Measurements from ENCODE around the gene GALNT10. TPM values are rescaled to one million over a fixed set of nuclear protein-coding genes. Genes with fewer than 3 reads are reported as not detected.

GALNT10 gene, protein sequence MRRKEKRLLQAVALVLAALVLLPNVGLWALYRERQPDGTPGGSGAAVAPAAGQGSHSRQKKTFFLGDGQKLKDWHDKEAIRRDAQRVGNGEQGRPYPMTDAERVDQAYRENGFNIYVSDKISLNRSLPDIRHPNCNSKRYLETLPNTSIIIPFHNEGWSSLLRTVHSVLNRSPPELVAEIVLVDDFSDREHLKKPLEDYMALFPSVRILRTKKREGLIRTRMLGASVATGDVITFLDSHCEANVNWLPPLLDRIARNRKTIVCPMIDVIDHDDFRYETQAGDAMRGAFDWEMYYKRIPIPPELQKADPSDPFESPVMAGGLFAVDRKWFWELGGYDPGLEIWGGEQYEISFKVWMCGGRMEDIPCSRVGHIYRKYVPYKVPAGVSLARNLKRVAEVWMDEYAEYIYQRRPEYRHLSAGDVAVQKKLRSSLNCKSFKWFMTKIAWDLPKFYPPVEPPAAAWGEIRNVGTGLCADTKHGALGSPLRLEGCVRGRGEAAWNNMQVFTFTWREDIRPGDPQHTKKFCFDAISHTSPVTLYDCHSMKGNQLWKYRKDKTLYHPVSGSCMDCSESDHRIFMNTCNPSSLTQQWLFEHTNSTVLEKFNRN
- 12.7 TPM for polyA plus RNA-seq (2013, experiment 1 of 2)
- 11.1 TPM for polyA plus RNA-seq (2013, experiment 2 of 2)

DNA sequence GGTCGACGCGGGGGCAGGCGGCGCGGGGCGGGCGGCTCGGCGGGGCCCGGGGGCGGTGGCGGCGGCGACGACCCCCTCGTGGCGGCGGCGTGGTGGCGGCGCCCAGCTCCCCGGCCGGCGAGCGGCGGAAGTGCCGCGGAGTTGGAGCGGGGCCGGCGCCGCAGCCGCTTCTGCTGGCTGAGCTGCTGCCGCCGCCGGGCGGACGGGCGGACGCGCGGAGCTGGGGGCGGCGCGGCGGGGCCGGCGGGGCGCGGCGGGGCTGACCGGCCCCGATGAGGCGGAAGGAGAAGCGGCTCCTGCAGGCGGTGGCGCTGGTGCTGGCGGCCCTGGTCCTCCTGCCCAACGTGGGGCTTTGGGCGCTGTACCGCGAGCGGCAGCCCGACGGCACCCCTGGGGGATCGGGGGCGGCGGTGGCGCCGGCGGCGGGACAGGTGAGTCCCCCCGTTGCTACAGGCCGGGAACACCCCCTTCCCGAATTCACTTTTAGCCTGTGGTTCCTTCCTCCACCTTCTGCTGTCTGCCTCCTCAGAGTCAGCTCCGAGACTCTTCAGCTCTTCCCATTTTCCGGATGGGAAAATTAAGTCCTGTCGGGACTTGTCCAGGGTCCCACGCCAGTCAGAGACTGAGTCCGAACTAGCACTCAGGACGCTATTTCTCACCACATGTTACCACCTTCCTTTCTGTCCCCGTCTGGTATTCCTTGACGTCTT lies at the start of gene GALNT10:
Gene GALNT10, plus strand, starts transcription at position 139 of the 710 bp plus-strand sequence. Its CDS starts 134 bp downstream, at position 273.
- H2BK5ac ChIP-seq (ENCODE audit: low read length): no peak within 1 kb of the TSS
- H3K4me3 ChIP-seq (ENCODE audit: low read length in 2 of 2): peak within 1 kb of the TSS; percentile 75 to 87
- peak within 1 kb of the TSS; percentile 29 for H3K23ac ChIP-seq (ENCODE audit: low read depth, low read length, poor library complexity)
- no peak within 1 kb of the TSS for H3K27ac ChIP-seq (replicated peaks; ENCODE audit: low read length)
- H3K4ac ChIP-seq (ENCODE audit: low read length): no peak within 1 kb of the TSS
- peak within 1 kb of the TSS; percentile 88 for H3K4me2 ChIP-seq (ENCODE audit: insufficient read depth, low read length, poor library complexity, severe bottlenecking)
- no peak within 1 kb of the TSS for H3K14ac ChIP-seq (ENCODE audit: low read length)
- H3K36me3 ChIP-seq (replicated peaks in 1 of 2; ENCODE audit: control insufficient read depth in 2 of 2, insufficient read depth in 2 of 2, low read length in 2 of 2): peaks cover 0 to 15% of the 10 kb centered on the region in 2 donors
- peak within 1 kb of the TSS; percentile 87 for H3K9ac ChIP-seq (ENCODE audit: low read depth, low read length, poor library complexity)
- peak; percentile 54 for DNase-seq (ENCODE audit: low spot score)
- no peak within 1 kb of the TSS for H4K8ac ChIP-seq (ENCODE audit: low read depth, low read length)
- no peak within 1 kb of the TSS for H4K91ac ChIP-seq (ENCODE audit: low read depth, low read length, poor library complexity)
- peaks cover 0 to 19% (median 4%) of the 10 kb centered on the region in 3 experiments for H3K27me3 ChIP-seq (ENCODE audit: control insufficient read depth in 3 of 3, insufficient read depth in 3 of 3, low read depth in 1 of 3, low read length in 3 of 3)
- no peak within 1 kb of the TSS for H2AK5ac ChIP-seq (ENCODE audit: low read depth, low read length)
- no peaks in the 10 kb centered on the region for H3K79me1 ChIP-seq (ENCODE audit: low read depth, low read length)
- peaks cover 14 to 25% of the 10 kb centered on the region in 2 donors for H3K4me1 ChIP-seq (ENCODE audit: control insufficient read depth in 2 of 2, insufficient read depth in 1 of 2, low read depth in 1 of 2, low read length in 2 of 2)
- peak within 1 kb of the TSS; percentile 99 for H2AFZ ChIP-seq (ENCODE audit: low read length)
- H2BK120ac ChIP-seq (ENCODE audit: low read depth, low read length): peak within 1 kb of the TSS; percentile 49
- peak within 1 kb of the TSS; percentile 27 for H2BK15ac ChIP-seq (ENCODE audit: low read length)
- H2BK12ac ChIP-seq (ENCODE audit: low read length): no peak within 1 kb of the TSS
- WGBS, 2 donors (ENCODE audit: extremely low coverage in 2 of 2, insufficient read length in 2 of 2, insufficient replicate concordance in 1 of 2): no CpG with 5 or more reads among the region's 84 CpGs
- H3K18ac ChIP-seq (ENCODE audit: low read length): peak within 1 kb of the TSS; percentile 86
- peaks cover 0 to 2% of the 10 kb centered on the region in 2 donors for H3K9me3 ChIP-seq (replicated peaks in 1 of 2; ENCODE audit: control insufficient read depth in 2 of 2, insufficient read depth in 1 of 2, low read depth in 1 of 2, low read length in 2 of 2)

GRCh38 chr5:154141745-154142221 lies 48.8 kb upstream of the GALNT10 start:
- Histone ChIP-seq H3K27ac (replicated peaks; ENCODE audit: low read length) (no peak overlapping the region), H3K27me3 (ENCODE audit: control insufficient read depth in 3 of 3, insufficient read depth in 3 of 3, low read depth in 1 of 3, low read length in 3 of 3) (no peaks in the 10 kb centered on the region)

GRCh38 chr5:154143211-154143641 lies 47.3 kb upstream of the GALNT10 start:
- H3K4ac ChIP-seq (ENCODE audit: low read length): no peak overlapping the region
- H3K14ac ChIP-seq (ENCODE audit: low read length): no peak overlapping the region
- no peak overlapping the region for H2BK5ac ChIP-seq (ENCODE audit: low read length)
- H3K4me2 ChIP-seq (ENCODE audit: insufficient read depth, low read length, poor library complexity, severe bottlenecking): no peak overlapping the region
- no CpG with 5 or more reads among the region's 6 CpGs for WGBS, 2 donors (ENCODE audit: extremely low coverage in 2 of 2, insufficient read length in 2 of 2, insufficient replicate concordance in 1 of 2)
- H3K23ac ChIP-seq (ENCODE audit: low read depth, low read length, poor library complexity): no peak overlapping the region
- H2BK15ac ChIP-seq (ENCODE audit: low read length): no peak overlapping the region
- H3K36me3 ChIP-seq (replicated peaks in 1 of 2; ENCODE audit: control insufficient read depth in 2 of 2, insufficient read depth in 2 of 2, low read length in 2 of 2): no peaks in the 10 kb centered on the region
- DNase-seq (ENCODE audit: low spot score): no peak
- no peak overlapping the region for H3K18ac ChIP-seq (ENCODE audit: low read length)
- H3K9me3 ChIP-seq (replicated peaks in 1 of 2; ENCODE audit: control insufficient read depth in 2 of 2, insufficient read depth in 1 of 2, low read depth in 1 of 2, low read length in 2 of 2): no peaks in the 10 kb centered on the region
- no peak overlapping the region for H4K8ac ChIP-seq (ENCODE audit: low read depth, low read length)
- H4K91ac ChIP-seq (ENCODE audit: low read depth, low read length, poor library complexity): no peak overlapping the region
- no peaks in the 10 kb centered on the region for H3K79me1 ChIP-seq (ENCODE audit: low read depth, low read length)
- H3K9ac ChIP-seq (ENCODE audit: low read depth, low read length, poor library complexity): no peak overlapping the region
- no peak overlapping the region for H2AFZ ChIP-seq (ENCODE audit: low read length)
- no peak overlapping the region for H2BK120ac ChIP-seq (ENCODE audit: low read depth, low read length)
- no peak overlapping the region for H3K4me3 ChIP-seq (ENCODE audit: low read length in 2 of 2)
- no peak overlapping the region for H3K27ac ChIP-seq (replicated peaks; ENCODE audit: low read length)
- peaks cover 0 to 5% of the 10 kb centered on the region in 2 donors for H3K4me1 ChIP-seq (ENCODE audit: control insufficient read depth in 2 of 2, insufficient read depth in 1 of 2, low read depth in 1 of 2, low read length in 2 of 2)
- no peak overlapping the region for H2AK5ac ChIP-seq (ENCODE audit: low read depth, low read length)
- H2BK12ac ChIP-seq (ENCODE audit: low read length): no peak overlapping the region
- no peaks in the 10 kb centered on the region for H3K27me3 ChIP-seq (ENCODE audit: control insufficient read depth in 3 of 3, insufficient read depth in 3 of 3, low read depth in 1 of 3, low read length in 3 of 3)

More at GRCh38 chr5:154141745-154142221, 48.8 kb upstream of the GALNT10 start:
- Histone ChIP-seq H2AFZ (ENCODE audit: low read length) (peak overlapping the region; percentile 19), H2AK5ac (ENCODE audit: low read depth, low read length) (no peak overlapping the region), H3K4ac (ENCODE audit: low read length) (no peak overlapping the region), H3K36me3 (replicated peaks in 1 of 2; ENCODE audit: control insufficient read depth in 2 of 2, insufficient read depth in 2 of 2, low read length in 2 of 2) (no peaks in the 10 kb centered on the region), H3K18ac (ENCODE audit: low read length) (no peak overlapping the region), H3K4me3 (ENCODE audit: low read length in 2 of 2) (no peak overlapping the region), H4K8ac (ENCODE audit: low read depth, low read length) (no peak overlapping the region), H3K4me2 (ENCODE audit: insufficient read depth, low read length, poor library complexity, severe bottlenecking) (no peak overlapping the region), H2BK12ac (ENCODE audit: low read length) (no peak overlapping the region), H2BK120ac (ENCODE audit: low read depth, low read length) (no peak overlapping the region), H3K9ac (ENCODE audit: low read depth, low read length, poor library complexity) (no peak overlapping the region), H3K79me1 (ENCODE audit: low read depth, low read length) (no peaks in the 10 kb centered on the region), H3K14ac (ENCODE audit: low read length) (no peak overlapping the region), H3K9me3 (replicated peaks in 1 of 2; ENCODE audit: control insufficient read depth in 2 of 2, insufficient read depth in 1 of 2, low read depth in 1 of 2, low read length in 2 of 2) (no peaks in the 10 kb centered on the region), H3K4me1 (ENCODE audit: control insufficient read depth in 2 of 2, insufficient read depth in 1 of 2, low read depth in 1 of 2, low read length in 2 of 2) (peaks cover 0 to 5% of the 10 kb centered on the region in 2 donors), H4K91ac (ENCODE audit: low read depth, low read length, poor library complexity) (no peak overlapping the region), H2BK15ac (ENCODE audit: low read length) (no peak overlapping the region), H3K23ac (ENCODE audit: low read depth, low read length, poor library complexity) (no peak overlapping the region), H2BK5ac (ENCODE audit: low read length) (no peak overlapping the region)
- no peak for DNase-seq (ENCODE audit: low spot score)
- WGBS, 2 donors (ENCODE audit: extremely low coverage in 2 of 2, insufficient read length in 2 of 2, insufficient replicate concordance in 1 of 2): no CpG with 5 or more reads among the region's 1 CpG
